DOHH2 (cell line): ENCODE measurements around the gene LRRC41.

ENCODE experiments used
- CTCF ChIP-seq: fragments of 200-600 bp; sonication (generic); IDR thresholded peaks from one replicate; pipeline ENCODE4 v1.5.1; 2014; ENCODE audit warnings: antibody characterized with exemption, mild to moderate bottlenecking, low read depth, low read length; ENCODE audit not compliant: poor library complexity, severe bottlenecking
- EZH2phosphoT487 ChIP-seq: fragments of 200-600 bp; sonication (generic); IDR thresholded peaks from 2 replicates; pipeline ENCODE4 v1.6.1; 2017; ENCODE audit warnings: borderline replicate concordance, mild to moderate bottlenecking, antibody characterized with exemption, low read length, moderate library complexity, mixed read lengths

DNA sequence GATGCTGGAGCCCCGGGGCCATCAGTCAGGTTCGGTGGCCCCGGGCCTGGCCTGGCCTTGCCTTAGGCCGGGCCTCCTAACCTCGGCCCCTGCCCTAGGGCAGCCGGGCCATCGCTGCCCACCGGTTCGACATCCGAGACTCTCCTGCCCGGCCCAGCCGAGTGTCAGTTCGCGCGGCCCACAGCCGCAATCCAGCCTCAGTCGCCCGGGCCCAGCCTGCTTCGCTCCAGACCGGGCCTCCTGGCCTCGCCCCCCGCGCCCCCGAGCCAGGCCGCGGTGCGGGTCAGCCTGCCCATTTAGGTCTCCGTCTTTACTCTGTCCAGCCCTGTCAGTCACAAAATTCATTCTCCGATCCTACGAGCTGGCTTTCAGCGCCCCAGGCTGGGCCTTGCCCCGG, 777 bp downstream of the LRRC41 start:
- TF ChIP-seq CTCF (no peak), EZH2phosphoT487 (no peak)
